Endodermal cell (in vitro differentiated cells): Measurements from ENCODE around the gene CYB5R2. TPM values are rescaled to one million over a fixed set of nuclear protein-coding genes. Genes with fewer than 3 reads are reported as not detected.

Experiments used
- DNase-seq: peaks from one replicate; pipeline ENCODE4 v3.0.0-alpha.2; 2017
- H3K27ac ChIP-seq: 2 replicates; pipeline ENCODE4 v1.5.1; 2013; ENCODE audit warnings: mild to moderate bottlenecking, low read depth, low read length, moderate library complexity
- H3K27me3 ChIP-seq: 2 replicates; pipeline ENCODE4 v1.6.1; 2013; ENCODE audit warnings: mild to moderate bottlenecking, low read length, moderate library complexity; ENCODE audit not compliant: insufficient read depth, control insufficient read depth, poor library complexity, severe bottlenecking
- H3K36me3 ChIP-seq: 2 replicates; pipeline ENCODE4 v1.7.0; 2013; ENCODE audit warnings: mild to moderate bottlenecking, low read length, moderate library complexity; ENCODE audit not compliant: control insufficient read depth, insufficient read depth
- H3K4me1 ChIP-seq: one replicate; pipeline ENCODE4 v1.7.0; 2013; ENCODE audit warnings: low read length; ENCODE audit not compliant: control insufficient read depth, insufficient read depth
- H3K4me3 ChIP-seq: 2 replicates; pipeline ENCODE4 v1.5.1; 2013; ENCODE audit warnings: mild to moderate bottlenecking, low read length, moderate library complexity
- H3K9ac ChIP-seq: 2 replicates; pipeline ENCODE4 v1.6.1; 2013; ENCODE audit warnings: mild to moderate bottlenecking, low read length, moderate library complexity; ENCODE audit not compliant: poor library complexity, severe bottlenecking; ENCODE audit errors: extremely low read depth
- H3K9me3 ChIP-seq: 2 replicates; pipeline ENCODE4 v1.6.1; 2013; ENCODE audit warnings: mild to moderate bottlenecking, low read length, moderate library complexity; ENCODE audit not compliant: control insufficient read depth
- H3K27ac Mint-ChIP-seq: 2 replicates; pipeline ENCODE4 v1.8.0; 2020; ENCODE audit warnings: mixed read lengths
- H3K27me3 Mint-ChIP-seq: 2 replicates; pipeline ENCODE4 v1.8.0; 2021; ENCODE audit warnings: mild to moderate bottlenecking, mixed read lengths; ENCODE audit not compliant: insufficient read depth
- H3K36me3 Mint-ChIP-seq: 2 replicates; pipeline ENCODE4 v1.8.0; 2020; ENCODE audit warnings: low read depth, mixed read lengths
- H3K4me1 Mint-ChIP-seq: 2 replicates; pipeline ENCODE4 v1.8.0; 2020; ENCODE audit warnings: mixed read lengths
- H3K4me3 Mint-ChIP-seq: 2 replicates; pipeline ENCODE4 v1.8.0; 2020; ENCODE audit warnings: mild to moderate bottlenecking, moderate library complexity, mixed read lengths
- H3K9me3 Mint-ChIP-seq: 2 replicates; pipeline ENCODE4 v1.8.0; 2020; ENCODE audit warnings: mild to moderate bottlenecking, mixed read lengths
- WGBS, 2 experiments: methylation state at CpG; one replicate each; pipeline versions ENCODE4 v1.1.5 to v1.1.7; 2013; ENCODE audit warnings: missing lambda C conversion rate in 2 of 2, mixed read lengths in 1 of 2; ENCODE audit not compliant: insufficient coverage in 1 of 2, insufficient read length in 1 of 2; 5-methylcytosine and 5-hydroxymethylcytosine counted together
- total RNA-seq, 2 donors: library from RNA; stranded (reverse); fragmentation: NEBNext Ultra II Directional in 1 of 2; extraction: Animal tissue kit (Norgen Biotek cat#: 25700) in 1 of 2; gene quantifications; 2 replicates in 1 of 2; 3 replicates in 1 of 2; pipeline ENCODE4 v1.2.1, GENCODE V29; 2021
- TF ChIP-seq, protein P1 (sequence below): fragments of 200-600 bp; sonication (generic); conservative IDR thresholded peaks from 2 replicates; pipeline ENCODE4 v1.5.0; 2021; ENCODE audit warnings: antibody characterized with exemption, mild to moderate bottlenecking

Gene CYB5R2
- total RNA-seq, 2 donors from 2014 or later = 31.7 to 51.9 TPM

DNA sequence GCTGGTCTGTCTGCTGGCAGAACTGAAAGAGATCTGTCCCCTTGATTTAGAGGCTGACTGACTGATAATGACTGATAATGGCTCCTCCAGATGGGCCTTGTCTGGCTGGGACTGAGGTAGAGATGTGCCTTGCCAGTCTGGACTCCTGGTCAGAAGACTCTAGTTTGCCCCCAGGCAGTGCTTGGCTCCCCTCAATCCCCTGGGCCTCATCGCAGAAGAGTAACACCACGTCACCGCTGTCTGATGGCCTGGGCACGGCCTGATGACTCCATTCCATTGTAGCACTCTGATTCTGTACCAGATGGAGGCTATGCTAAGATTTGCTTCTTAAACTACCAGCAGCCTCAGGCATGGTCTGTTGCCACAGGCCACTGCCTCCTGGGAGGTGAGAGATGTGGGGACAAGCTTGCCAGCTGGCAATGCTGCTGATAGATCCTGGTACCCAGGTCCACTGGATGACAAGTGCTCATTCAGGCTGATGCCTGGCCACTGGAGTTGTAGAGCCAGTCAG is 19.1 kb downstream of the CYB5R2 start:
- Histone ChIP-seq H3K27me3 (no peaks in the 10 kb centered on the region), H3K27ac (peak overlapping the region; percentile 40), H3K4me3 (no peak overlapping the region), H3K36me3 (peaks cover 88% of the 10 kb centered on the region), H3K9me3 (peaks cover 6% of the 10 kb centered on the region), H3K9ac (no peak overlapping the region), H3K4me1 (no peaks in the 10 kb centered on the region)
- DNase-seq = no peak
- Mint-ChIP-seq H3K4me1 (no peaks in the 10 kb centered on the region), H3K9me3 (peaks cover 6% of the 10 kb centered on the region), H3K36me3 (peaks cover 85% of the 10 kb centered on the region), H3K27me3 (no peaks in the 10 kb centered on the region), H3K27ac (no peak overlapping the region), H3K4me3 (no peak overlapping the region)
- 94 to 100% methylated on average over 3 to 4 of the region's 4 CpGs for WGBS, 2 experiments
- TF ChIP-seq, protein P1, sequence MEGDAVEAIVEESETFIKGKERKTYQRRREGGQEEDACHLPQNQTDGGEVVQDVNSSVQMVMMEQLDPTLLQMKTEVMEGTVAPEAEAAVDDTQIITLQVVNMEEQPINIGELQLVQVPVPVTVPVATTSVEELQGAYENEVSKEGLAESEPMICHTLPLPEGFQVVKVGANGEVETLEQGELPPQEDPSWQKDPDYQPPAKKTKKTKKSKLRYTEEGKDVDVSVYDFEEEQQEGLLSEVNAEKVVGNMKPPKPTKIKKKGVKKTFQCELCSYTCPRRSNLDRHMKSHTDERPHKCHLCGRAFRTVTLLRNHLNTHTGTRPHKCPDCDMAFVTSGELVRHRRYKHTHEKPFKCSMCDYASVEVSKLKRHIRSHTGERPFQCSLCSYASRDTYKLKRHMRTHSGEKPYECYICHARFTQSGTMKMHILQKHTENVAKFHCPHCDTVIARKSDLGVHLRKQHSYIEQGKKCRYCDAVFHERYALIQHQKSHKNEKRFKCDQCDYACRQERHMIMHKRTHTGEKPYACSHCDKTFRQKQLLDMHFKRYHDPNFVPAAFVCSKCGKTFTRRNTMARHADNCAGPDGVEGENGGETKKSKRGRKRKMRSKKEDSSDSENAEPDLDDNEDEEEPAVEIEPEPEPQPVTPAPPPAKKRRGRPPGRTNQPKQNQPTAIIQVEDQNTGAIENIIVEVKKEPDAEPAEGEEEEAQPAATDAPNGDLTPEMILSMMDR = no peak

DNA sequence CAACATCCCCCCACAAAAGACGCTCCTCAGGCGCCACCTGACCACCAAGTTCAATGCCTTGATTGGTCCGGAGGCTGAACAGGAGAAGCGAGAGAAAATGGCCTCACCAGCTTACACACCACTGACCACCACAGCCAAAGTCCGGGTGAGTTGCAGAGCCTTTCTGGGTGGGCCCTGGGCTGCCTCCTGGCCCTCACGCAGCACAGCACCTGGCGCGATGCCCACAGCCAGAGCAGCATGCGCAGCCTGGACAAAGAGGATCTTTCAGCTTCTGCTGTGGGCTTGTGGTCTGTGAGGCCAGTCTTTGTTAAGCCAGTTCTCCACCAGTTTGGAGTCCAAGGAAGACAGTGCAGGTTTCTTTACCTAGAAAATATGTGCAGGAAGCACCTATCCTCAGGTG is 21.6 kb downstream of the CYB5R2 start:
- Histone ChIP-seq H3K4me3 (no peak overlapping the region), H3K4me1 (no peaks in the 10 kb centered on the region), H3K36me3 (peaks cover 97% of the 10 kb centered on the region), H3K9me3 (no peaks in the 10 kb centered on the region), H3K27ac (no peak overlapping the region), H3K9ac (no peak overlapping the region), H3K27me3 (no peaks in the 10 kb centered on the region)
- Mint-ChIP-seq H3K4me3 (no peak overlapping the region), H3K4me1 (no peaks in the 10 kb centered on the region), H3K27ac (no peak overlapping the region), H3K36me3 (peaks cover 95% of the 10 kb centered on the region), H3K9me3 (no peaks in the 10 kb centered on the region), H3K27me3 (no peaks in the 10 kb centered on the region)
- WGBS, 2 experiments = 94 to 100% methylated on average over 4 to 9 of the region's 9 CpGs
- peak; percentile 32 for DNase-seq
- TF ChIP-seq, protein P1 = no peak

DNA sequence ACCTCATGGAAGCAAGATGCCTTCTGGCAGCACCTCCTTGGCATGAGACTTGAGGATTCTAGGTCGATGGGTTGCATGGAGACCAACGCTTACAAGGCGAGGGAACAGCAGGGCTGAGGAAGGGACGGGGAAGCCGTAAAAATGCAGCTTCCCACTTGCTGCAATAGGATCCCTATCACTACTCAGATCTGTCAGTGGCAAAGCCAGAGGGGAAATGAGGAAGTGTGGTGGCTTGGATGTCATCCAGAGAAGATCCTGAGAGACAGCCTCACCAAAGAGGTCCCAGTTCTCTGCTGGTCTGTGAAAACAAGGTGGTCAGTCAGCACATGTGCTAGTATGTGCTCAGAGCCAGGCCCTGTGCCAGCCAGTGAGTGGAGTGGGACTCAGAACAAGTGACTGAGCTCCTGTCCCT is 22.2 kb downstream of the CYB5R2 start:
- H3K36me3 Mint-ChIP-seq = peaks cover 96% of the 10 kb centered on the region
- Histone ChIP-seq H3K4me3 (no peak overlapping the region), H3K4me1 (no peaks in the 10 kb centered on the region), H3K9ac (no peak overlapping the region), H3K36me3 (peaks cover 97% of the 10 kb centered on the region), H3K27ac (no peak overlapping the region), H3K9me3 (no peaks in the 10 kb centered on the region), H3K27me3 (no peaks in the 10 kb centered on the region)
- no peaks in the 10 kb centered on the region for H3K27me3 Mint-ChIP-seq
- no peak overlapping the region for H3K4me3 Mint-ChIP-seq
- TF ChIP-seq, protein P1 = no peak
- WGBS, 2 experiments = 91 to 100% methylated on average over 1 to 5 of the region's 5 CpGs
- DNase-seq = peak; percentile 25
- H3K9me3 Mint-ChIP-seq = no peaks in the 10 kb centered on the region
- H3K4me1 Mint-ChIP-seq = no peaks in the 10 kb centered on the region
- H3K27ac Mint-ChIP-seq = no peak overlapping the region
